HCT116 (cell line): ENCODE data around the gene CALML6. TPM values are rescaled to one million over a fixed set of nuclear protein-coding genes. Genes with fewer than 3 reads are reported as not detected.

Experiments
- ATAC-seq: fragments of 200-7000 bp; cut with Tn5 transposase; 2 replicates; pipeline ENCODE4 v1.9.1; 2020; ENCODE audit warnings: mild to moderate bottlenecking, moderate library complexity
- BruUV-seq: library from RNA; stranded (reverse); fragments of 400-500 nt; replicated peaks from 2 replicates; lab custom pipeline; 2021; lab: Mats Ljungman, UMichigan
- CTCF ChIA-PET: fragments of 300-600 bp; sonication (Branson Sonifier 250); formaldehyde crosslinking; loops from one replicate; lab custom pipeline; 2021; ENCODE audit warnings: antibody characterized with exemption; lab: Charles Lee
- POLR2A ChIA-PET: fragments of 300-600, 350-600 bp; sonication (Branson Sonifier 250); formaldehyde crosslinking; loops from one replicate; lab custom pipeline; 2021; ENCODE audit warnings: antibody characterized with exemption; lab: Charles Lee
- RAD21 ChIA-PET, 2 experiments: fragments of 300-600 bp; sonication (Branson Sonifier 250); formaldehyde crosslinking; loops; one replicate each; lab custom pipeline; 2023; ENCODE audit warnings: low total read pairs in 2 of 2; ENCODE audit not compliant: uncharacterized antibody in 2 of 2, unreplicated experiment in 2 of 2, low non-redundant PET in 1 of 2; lab: Charles Lee
- DNase-seq: peaks from one replicate; pipeline ENCODE4 v3.0.0-alpha.2; 2010; ENCODE audit warnings: low read depth, low spot score
- H2AFZ ChIP-seq: fragments of 200-600 bp; shearing (Covaris generic), sonication (generic); 2 replicates; pipeline ENCODE4 v1.6.1; 2017; ENCODE audit warnings: low read depth, mixed run types, mixed read lengths, antibody characterized with exemption, low read length; ENCODE audit not compliant: poor library complexity, severe bottlenecking
- H3K27ac ChIP-seq: 2 replicates; pipeline ENCODE4 v1.5.1; 2012; ENCODE audit warnings: low read depth, low read length
- H3K27me3 ChIP-seq: fragments of 200-600 bp; sonication (generic); 2 replicates; pipeline ENCODE4 v1.6.1; 2016; ENCODE audit warnings: mixed run types, low read length, mixed read lengths; ENCODE audit not compliant: insufficient read depth
- H3K36me3 ChIP-seq, 2 experiments: fragments of 200-500 bp in 1 of 2; fragments of 200-600 bp in 1 of 2; sonication (Bioruptor generic) in 1 of 2; sonication (generic) in 1 of 2; 2 replicates each; pipeline versions ENCODE4 v1.5.1 to v1.6.1; 2014 to 2016; ENCODE audit warnings: low read length in 2 of 2, inconsistent platforms in 1 of 2, mixed read lengths in 1 of 2, mixed run types in 1 of 2; ENCODE audit not compliant: insufficient read depth in 2 of 2, control insufficient read depth in 1 of 2
- H3K4me1 ChIP-seq, 2 experiments: fragments of 200-600 bp in 1 of 2; sonication (generic) in 1 of 2; 2 replicates each; pipeline versions ENCODE4 v1.5.1 to v1.6.1; 2012 to 2017; ENCODE audit warnings: low read length in 2 of 2, inconsistent platforms in 1 of 2, mild to moderate bottlenecking in 1 of 2, mixed read lengths in 1 of 2, mixed run types in 1 of 2, moderate library complexity in 1 of 2; ENCODE audit not compliant: insufficient read depth in 2 of 2, control insufficient read depth in 1 of 2
- H3K4me2 ChIP-seq: fragments of 200-600 bp; sonication (generic); 2 replicates; pipeline ENCODE4 v1.6.1; 2017; ENCODE audit warnings: mixed run types, low read length, mixed read lengths
- H3K4me3 ChIP-seq, 2 experiments: fragments of 200-600 bp in 1 of 2; sonication (generic) in 1 of 2; replicated peaks in 1 of 2; 2 replicates each; pipeline ENCODE4 v1.5.1; 2011 to 2016; ENCODE audit warnings: low read length in 2 of 2, control low read depth in 1 of 2, low read depth in 1 of 2, mild to moderate bottlenecking in 1 of 2, mixed read lengths in 1 of 2, mixed run types in 1 of 2
- H3K79me2 ChIP-seq: fragments of 200-600 bp; sonication (generic); 2 replicates; pipeline ENCODE4 v1.6.1; 2017; ENCODE audit warnings: mild to moderate bottlenecking, mixed run types, low read length, moderate library complexity, mixed read lengths; ENCODE audit not compliant: insufficient read depth
- H3K9ac ChIP-seq: fragments of 200-600 bp; sonication (generic); 2 replicates; pipeline ENCODE4 v1.6.1; 2016; ENCODE audit warnings: low read length, mixed read lengths
- H3K9me2 ChIP-seq: fragments of 200-600 bp; sonication (generic), shearing (Covaris generic); 2 replicates; pipeline ENCODE4 v1.6.1; 2017; ENCODE audit warnings: mixed run types, mild to moderate bottlenecking, moderate library complexity; ENCODE audit not compliant: insufficient read depth
- H3K9me3 ChIP-seq, 2 experiments: fragments of 200-500 bp in 1 of 2; fragments of 200-600 bp in 1 of 2; sonication (Bioruptor generic) in 1 of 2; sonication (generic) in 1 of 2; 2 replicates each; pipeline ENCODE4 v1.6.1; 2014 to 2017; ENCODE audit warnings: low read length in 2 of 2, mixed read lengths in 2 of 2, inconsistent platforms in 1 of 2, low read depth in 1 of 2, mild to moderate bottlenecking in 1 of 2, mixed run types in 1 of 2, moderate library complexity in 1 of 2; ENCODE audit not compliant: control insufficient read depth in 1 of 2, insufficient read depth in 1 of 2
- H4K20me1 ChIP-seq: fragments of 200-600 bp; sonication (generic), shearing (Covaris generic); 2 replicates; pipeline ENCODE4 v1.6.1; 2017; ENCODE audit warnings: mixed run types, mild to moderate bottlenecking, moderate library complexity; ENCODE audit not compliant: insufficient read depth
- CBX3 ChIP-seq: IDR thresholded peaks from 2 replicates; pipeline ENCODE4 v1.6.1; 2012; ENCODE audit warnings: low read depth
- EZH2 ChIP-seq: fragments of 200-600 bp; sonication (generic); IDR thresholded peaks from 2 replicates; pipeline ENCODE4 v1.6.1; 2017; ENCODE audit warnings: antibody characterized with exemption, mixed run types
- EZH2phosphoT487 ChIP-seq: fragments of 200-600 bp; IDR thresholded peaks from 2 replicates; pipeline ENCODE4 v1.6.1; 2018; ENCODE audit warnings: antibody characterized with exemption, borderline replicate concordance
- FOSL1 ChIP-seq: IDR thresholded peaks from 2 replicates; pipeline ENCODE4 v1.6.1; 2012; ENCODE audit warnings: low read depth
- SP1 ChIP-seq: IDR thresholded peaks from 2 replicates; pipeline ENCODE4 v1.6.1; 2012; ENCODE audit warnings: low read depth
- SRF ChIP-seq: IDR thresholded peaks from 2 replicates; pipeline ENCODE4 v1.6.1; 2012; ENCODE audit warnings: low read depth
- TCF7L2 ChIP-seq: IDR thresholded peaks from 2 replicates; pipeline ENCODE4 v1.7.0; 2011; ENCODE audit warnings: borderline replicate concordance, inconsistent platforms; ENCODE audit not compliant: insufficient read depth, insufficient read length; ENCODE audit errors: extremely low read depth
- intact Hi-C: fragments of 100-400 bp; cut with micrococcal nuclease; formaldehyde crosslinking; loops from 2 replicates; pipeline ENCODE4 v1.10.0; 2022
- total RNA-seq: library from RNA; stranded (reverse); gene quantifications from one replicate; pipeline ENCODE4 v1.2.1, GENCODE V29; 2021; ENCODE audit not compliant: unreplicated experiment
- TF ChIP-seq, protein P1 (sequence below): IDR thresholded peaks from 2 replicates; pipeline ENCODE4 v1.6.1; 2011; ENCODE audit warnings: mild to moderate bottlenecking, low read length, moderate library complexity; ENCODE audit not compliant: insufficient replicate concordance; ENCODE audit errors: extremely low read depth

The CALML6 gene
- total RNA-seq, 1 experiment from 2014 or later = 2.3 TPM

DNA sequence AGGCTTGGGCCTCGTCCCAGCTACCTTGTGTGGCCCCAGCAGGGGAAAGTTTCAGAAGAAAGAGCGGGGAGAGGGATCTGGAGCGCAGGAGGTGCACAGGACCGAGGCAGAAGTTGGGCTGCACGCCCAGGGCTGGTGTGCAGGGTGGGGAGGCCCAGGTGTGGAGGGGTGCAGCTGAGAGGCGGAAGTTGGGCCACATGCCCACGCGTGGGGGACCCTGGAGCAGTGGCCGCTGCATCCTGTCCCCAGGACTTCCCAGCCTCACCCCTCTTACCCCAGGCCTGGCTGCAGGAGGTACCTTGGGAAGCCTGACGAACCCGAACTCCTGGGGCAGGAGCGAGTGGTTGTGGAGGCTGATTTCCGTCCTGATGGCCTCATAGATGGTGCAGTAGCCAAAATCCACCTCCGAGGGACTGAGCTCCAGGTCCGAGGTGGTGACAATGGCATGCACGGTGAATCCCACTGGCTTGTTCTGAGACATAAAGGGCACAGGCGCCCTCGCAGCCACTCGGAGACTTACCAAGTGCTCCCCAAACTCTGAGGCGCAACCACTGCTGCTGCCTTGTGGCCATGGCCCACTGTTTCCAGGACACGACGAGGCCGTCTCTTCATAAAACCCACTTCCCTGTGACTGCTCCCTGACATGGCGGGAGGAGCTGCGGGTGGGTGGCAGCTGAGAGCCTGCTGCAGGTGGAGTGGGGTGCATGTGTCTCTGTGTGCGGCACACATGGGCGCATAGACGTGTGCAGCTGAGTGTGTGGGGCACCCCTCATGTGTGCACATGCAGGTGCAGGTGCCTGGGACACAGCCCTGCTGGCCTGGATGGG lies 24.4 kb downstream of the CALML6 start:
- BruUV-seq = no TSS peak
- Histone ChIP-seq H3K9me3 (peaks cover 0 to 2% of the 10 kb centered on the region in 2 experiments; a peak in 1 of 4 replicates), H3K27me3 (no peaks in the 10 kb centered on the region), H3K79me2 (no peaks in the 10 kb centered on the region), H4K20me1 (no peaks in the 10 kb centered on the region), H3K4me1 (peaks cover 0 to 10% of the 10 kb centered on the region in 2 experiments; a peak in 1 of 4 replicates), H3K9me2 (no peaks in the 10 kb centered on the region), H3K4me3 (no peak overlapping the region), H3K27ac (no peak overlapping the region), H3K4me2 (no peak overlapping the region), H3K36me3 (no peaks in the 10 kb centered on the region), H3K9ac (no peak overlapping the region), H2AFZ (no peak overlapping the region)
- DNase-seq = no peak
- TF ChIP-seq SP1 (no peak), EZH2 (no peak), SRF (no peak), CBX3 (no peak), EZH2phosphoT487 (no peak), TCF7L2 (no peak), FOSL1 (no peak)
- TF ChIP-seq, protein P1, sequence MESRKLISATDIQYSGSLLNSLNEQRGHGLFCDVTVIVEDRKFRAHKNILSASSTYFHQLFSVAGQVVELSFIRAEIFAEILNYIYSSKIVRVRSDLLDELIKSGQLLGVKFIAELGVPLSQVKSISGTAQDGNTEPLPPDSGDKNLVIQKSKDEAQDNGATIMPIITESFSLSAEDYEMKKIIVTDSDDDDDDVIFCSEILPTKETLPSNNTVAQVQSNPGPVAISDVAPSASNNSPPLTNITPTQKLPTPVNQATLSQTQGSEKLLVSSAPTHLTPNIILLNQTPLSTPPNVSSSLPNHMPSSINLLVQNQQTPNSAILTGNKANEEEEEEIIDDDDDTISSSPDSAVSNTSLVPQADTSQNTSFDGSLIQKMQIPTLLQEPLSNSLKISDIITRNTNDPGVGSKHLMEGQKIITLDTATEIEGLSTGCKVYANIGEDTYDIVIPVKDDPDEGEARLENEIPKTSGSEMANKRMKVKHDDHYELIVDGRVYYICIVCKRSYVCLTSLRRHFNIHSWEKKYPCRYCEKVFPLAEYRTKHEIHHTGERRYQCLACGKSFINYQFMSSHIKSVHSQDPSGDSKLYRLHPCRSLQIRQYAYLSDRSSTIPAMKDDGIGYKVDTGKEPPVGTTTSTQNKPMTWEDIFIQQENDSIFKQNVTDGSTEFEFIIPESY = no peak
- ChIA-PET POLR2A (no interaction called here), CTCF (no interaction called here), RAD21 (no interaction called here)
- intact Hi-C loops = no loop called here
- ATAC-seq = no peak
